HL-60/S4 treated with retinoic acid at 250 ng/mL for 4 days and 3 days (cell line): Measurements from ENCODE around the gene PCSK2.

Experiments used
- in situ Hi-C: fragments of 300-500 bp; cut with MboI; formaldehyde crosslinking; loops from 2 replicates; pipeline ENCODE4 v1.7.0; 2022; ENCODE audit warnings: low sequenced_read_pairs

Gene PCSK2

DNA sequence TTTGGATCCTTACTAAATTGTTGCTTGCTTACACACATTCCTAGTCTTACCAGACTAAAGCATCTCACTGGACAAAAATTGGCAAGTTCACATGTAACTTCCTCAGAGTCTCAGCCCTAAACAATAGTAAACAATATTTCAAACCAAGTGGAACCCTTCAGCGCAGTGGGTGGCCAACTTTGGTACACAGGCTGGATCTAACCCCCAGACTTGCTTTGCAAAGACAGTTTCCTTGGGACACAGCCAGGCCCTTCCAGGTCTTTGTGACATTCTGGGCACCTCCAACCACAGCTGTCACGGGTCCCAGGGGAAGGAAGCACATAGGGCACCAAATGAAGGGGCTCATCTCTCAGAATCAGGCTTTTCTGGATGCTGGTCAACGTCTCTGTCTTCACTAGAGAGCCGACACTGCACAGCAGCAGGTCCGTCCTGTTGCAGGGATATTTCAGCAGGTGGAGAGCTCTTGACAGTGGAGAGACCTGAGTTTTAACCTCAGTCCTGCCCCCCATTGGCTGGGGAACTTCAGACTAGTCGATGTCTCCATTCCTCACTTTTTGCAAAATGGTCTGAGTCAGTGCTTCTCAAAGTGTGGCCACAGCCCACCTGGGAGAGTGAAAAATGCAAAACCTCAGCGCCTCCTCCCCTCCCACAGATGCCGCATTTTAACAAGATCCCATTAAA is 212.9 kb downstream of the PCSK2 start:
- in situ Hi-C loops: loop anchor here (25.0 kb wide), 1 partner anchor 627 kb away; no protein-coding TSS in a partner anchor

DNA sequence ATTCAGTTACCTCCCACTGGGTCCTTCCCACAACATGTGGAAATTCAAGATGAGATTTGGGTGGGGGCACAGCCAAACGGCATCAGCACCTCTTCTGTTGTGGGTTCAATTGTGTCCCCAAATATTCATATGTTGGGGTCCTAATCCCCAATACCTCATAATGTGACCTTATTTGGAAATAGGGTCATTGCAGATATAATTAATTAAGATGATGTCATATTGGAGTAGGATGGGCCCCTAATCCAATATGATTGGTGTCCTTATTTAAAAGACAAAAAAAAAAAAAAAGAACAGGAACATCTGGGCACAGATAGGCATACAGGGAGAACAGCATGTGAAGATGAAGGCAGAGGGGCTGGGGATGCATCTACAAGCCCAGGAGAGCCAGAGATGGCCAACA is 214.9 kb downstream of the PCSK2 start:
- in situ Hi-C loops: loop anchor here (25.0 kb wide), 1 partner anchor 629 kb away; no protein-coding TSS in a partner anchor

DNA sequence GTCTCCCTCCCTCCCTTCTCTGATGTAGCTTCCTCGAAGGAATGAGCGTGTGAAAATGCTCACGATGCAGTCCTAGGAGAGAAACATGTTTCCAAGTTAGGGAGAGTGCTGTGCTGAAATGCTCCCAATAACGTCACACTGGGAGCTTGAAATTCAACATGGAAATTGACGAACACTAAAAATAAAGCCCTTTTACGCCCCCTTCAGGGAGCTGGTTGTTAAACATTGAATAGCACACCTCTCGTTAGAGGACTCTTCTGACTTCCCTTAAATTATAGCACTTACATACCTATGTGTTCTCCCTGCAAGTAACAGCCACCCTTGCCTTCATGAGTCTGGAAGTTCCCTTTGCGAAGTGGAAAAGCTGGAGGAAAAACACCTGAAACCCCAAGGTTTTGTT is 215.7 kb downstream of the PCSK2 start:
- in situ Hi-C loops: loop anchor here (25.0 kb wide), 1 partner anchor 630 kb away; no protein-coding TSS in a partner anchor

DNA sequence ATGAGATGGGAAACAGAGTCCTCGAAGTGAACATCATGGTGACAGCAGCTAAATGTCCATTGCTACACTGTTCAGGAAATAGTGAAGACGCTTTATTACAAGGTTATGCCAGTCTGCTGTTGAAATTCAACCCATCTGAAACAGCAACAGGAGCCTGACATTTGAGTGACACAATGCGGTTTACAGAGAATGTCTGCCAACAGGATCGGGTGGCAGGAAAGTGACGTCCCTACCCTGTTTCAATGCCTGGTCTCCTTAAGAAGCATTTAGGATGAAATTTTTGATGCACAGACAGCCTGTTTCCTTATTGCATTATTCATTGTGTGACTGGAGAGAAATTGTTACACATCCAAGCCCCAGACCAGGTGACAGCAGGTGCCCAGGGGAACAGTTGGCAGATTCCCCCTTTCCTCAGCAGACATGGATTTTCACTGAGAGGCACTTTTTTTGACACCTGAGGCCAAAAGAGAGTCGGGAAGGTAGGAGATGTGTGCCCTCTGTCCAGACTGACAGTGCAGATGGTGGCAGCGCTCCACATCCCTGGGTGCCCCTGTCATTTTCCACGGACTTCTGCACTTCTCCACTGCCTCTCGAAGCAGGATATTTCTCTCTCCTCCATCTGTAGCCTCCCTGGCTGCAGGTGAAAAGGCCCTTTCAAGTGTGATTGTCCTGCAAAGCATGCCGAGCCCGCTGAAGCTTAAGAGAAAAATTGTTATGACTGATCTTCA is 216.5 kb downstream of the PCSK2 start:
- in situ Hi-C loops: loop anchor here (25.0 kb wide), 1 partner anchor 631 kb away; no protein-coding TSS in a partner anchor

DNA sequence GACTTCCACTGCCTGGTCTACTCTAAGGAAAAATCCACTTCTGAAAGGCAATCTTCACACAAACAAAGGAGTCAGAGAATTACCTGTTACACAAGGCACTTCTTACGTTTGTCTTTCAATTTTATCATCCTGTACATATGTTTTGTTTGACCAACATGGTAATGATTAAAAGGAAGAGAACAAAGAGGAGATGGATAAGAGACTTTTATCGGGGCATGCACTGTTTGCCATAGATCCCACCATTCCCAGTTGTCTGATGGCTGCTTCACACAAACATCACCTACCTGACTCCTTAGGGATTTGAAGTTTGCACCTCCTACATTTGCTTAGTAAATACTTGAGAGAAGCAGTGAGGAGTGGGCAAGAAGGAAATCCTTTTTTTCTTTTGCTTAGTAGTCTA is 217.3 kb downstream of the PCSK2 start:
- in situ Hi-C loops: loop anchor here (25.0 kb wide), 1 partner anchor 632 kb away; no protein-coding TSS in a partner anchor

DNA sequence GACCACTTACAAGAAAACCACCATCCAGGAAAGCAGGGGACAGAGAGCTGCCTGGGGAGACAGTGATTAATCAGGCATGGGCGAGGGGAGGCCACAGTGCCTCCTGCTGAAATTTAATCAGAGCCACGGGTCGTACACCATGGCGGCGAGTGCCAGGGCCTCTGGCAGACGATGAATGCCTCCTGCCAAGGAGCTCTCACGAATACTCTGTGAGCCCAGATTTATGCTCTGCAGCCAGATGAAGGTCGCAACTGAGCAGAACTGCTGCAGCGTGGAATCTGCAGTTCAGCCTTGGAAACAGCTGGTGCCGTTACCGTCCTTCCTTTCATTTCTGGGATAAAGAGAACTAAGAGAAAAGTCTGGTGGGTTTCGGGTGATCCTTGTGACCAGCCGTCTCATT is 218.7 kb downstream of the PCSK2 start:
- in situ Hi-C loops: loop anchor here (25.0 kb wide), 1 partner anchor 633 kb away; no protein-coding TSS in a partner anchor

DNA sequence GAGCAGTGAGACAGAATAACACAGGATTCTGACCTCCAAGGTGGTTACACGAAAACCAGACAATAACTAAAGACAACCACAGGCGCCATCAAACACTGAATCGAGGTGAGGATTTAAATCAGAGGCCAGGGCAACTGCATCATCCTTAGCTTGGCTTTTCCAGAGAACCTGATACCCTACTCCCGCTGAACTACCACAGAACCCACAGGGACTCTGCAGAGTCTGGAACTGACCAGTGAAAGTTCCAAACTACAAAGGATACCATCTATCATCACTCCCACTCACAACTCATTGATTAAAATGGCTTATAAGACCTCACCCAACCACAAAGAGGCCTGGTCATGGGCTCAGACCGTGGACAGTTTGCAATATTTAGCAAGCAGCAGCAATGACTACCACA is 219.3 kb downstream of the PCSK2 start:
- in situ Hi-C loops: loop anchor here (25.0 kb wide), 1 partner anchor 634 kb away; no protein-coding TSS in a partner anchor

DNA sequence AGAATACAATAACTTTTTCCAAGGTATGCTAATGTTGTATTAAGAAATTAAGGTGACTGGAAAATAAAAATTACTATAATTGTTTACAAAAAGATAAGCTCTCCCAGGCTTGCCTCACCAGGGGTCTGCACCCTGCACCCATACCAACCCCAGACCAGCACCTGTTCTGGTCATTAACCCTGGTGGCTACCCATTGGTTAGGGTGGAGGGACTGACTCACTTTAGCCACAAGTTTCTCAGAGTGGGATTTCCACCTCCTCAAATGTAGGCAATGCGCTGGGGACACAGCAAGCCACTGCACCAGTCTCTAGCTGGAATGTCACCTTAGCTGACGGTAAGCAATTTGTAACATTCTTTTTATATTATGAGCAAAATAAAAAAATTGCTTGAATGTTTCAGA is 221.2 kb downstream of the PCSK2 start:
- in situ Hi-C loops: loop anchor here (25.0 kb wide), 1 partner anchor 636 kb away; no protein-coding TSS in a partner anchor

DNA sequence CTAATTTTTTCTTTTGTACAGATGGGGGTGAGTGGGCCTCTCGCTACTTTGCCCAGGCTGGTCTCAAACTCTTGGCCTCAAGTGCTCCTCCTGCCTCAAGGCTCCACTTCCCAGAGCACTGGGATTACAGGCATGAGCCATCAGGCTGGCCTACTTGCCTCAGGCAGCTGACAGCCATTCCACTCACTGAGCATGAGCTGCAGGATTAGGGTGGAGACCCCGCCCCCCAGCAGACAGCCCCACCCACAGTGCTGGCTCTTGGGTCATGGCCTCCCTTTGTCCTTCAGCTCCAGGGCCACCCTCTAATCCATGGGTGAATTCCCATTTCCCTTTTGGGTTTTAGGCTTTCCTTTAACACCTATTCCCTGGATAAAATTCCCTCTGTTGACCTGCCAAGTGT is 222.2 kb downstream of the PCSK2 start:
- in situ Hi-C loops: loop anchor here (25.0 kb wide), 1 partner anchor 637 kb away; no protein-coding TSS in a partner anchor

DNA sequence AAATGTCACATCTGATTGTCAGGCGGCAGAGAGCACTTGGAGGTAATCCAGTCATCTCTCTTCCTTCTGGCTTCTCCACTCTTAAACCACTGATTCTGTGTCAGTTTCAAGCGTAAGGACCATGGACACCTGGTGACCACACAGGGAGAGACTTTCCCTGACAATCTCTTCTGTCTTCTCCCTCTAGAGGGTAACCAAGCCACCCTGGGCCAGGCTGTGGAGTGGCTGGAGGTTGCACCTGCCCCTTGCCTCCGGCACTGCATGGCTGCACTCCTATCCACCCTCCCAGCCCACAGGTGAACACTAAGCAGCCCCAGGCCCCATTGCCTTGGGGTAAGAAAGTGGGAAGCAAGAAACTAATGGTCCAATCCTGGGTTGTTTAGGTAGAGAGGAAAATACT is 225.6 kb downstream of the PCSK2 start:
- in situ Hi-C loops: no loop called here

DNA sequence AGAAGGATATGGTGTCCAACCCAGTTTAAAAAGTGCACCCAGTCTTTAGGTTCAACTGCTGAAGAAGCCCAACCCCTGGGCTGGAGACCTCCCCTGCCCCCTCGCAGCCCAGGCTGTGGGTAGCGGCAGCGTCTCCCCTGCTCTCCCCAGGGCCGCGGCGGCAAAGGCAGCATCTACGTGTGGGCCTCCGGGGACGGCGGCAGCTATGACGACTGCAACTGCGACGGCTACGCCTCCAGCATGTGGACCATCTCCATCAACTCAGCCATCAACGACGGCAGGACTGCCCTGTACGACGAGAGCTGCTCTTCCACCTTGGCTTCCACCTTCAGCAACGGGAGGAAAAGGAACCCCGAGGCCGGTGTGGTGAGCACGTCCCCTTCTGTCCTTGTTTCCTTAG is 226.8 kb downstream of the PCSK2 start:
- in situ Hi-C loops: no loop called here

DNA sequence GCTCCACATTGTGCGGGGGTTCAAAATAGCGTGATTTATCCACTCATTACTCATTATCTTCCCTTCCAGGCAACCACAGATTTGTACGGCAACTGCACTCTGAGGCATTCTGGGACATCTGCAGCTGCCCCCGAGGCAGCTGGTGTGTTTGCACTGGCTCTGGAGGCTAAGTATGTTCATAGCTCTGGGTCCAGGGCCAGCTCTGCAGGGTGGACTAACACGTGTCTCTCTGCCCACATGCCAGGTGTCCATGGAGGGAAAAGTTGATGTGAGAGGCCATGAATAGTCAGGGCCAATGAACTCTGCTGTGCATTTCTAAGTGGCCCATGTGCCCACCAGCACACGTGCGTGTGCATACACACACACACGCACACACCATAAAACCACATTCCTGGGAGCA is 229.4 kb downstream of the PCSK2 start:
- in situ Hi-C loops: no loop called here

DNA sequence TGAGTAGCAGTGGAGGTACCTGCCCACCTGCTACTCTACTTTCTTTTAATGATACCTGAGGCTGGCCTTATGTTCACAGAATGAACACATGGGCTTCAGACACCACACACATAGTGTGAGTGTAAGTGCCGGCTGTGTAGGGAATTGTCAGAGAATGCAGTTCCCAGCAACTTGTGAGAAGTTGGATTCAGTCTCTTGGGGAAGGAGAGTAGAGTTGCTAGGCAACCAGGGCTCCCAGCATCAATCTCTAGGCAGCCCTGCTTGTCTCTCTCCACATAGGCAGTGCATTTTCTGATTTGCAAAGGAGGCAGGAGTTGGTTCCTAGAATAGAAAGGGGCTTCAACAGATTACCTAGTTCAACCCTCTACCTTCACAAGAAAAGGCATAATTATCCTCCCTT is 230.2 kb downstream of the PCSK2 start:
- in situ Hi-C loops: no loop called here

DNA sequence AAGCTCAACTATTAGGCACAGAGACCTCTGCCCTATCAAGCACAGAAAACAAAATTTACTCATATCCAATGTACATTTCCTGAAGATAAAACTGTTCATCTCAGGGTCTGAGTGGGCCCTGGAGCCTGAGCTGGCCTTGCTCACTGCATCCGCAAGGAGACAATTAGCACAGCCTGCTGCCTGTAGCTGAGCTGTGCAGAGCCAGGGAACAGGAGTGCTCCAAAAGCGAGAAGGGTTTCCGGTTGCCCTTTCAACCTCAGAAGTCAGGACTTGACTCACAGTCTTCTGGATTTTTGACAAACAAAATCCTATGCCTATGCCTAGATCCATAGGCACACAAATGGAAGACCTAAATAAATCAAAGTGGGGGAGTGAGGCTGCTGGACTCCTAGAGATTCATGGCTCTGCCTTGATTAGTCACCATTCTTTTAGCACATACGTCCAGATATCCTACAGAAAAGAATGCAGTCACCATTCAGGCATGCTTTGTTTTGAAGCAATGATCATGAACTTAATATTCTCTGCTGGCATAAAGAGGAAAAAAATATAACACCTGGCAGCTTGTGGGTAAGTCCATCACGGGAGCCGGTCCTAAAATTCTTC is 230.8 kb downstream of the PCSK2 start:
- in situ Hi-C loops: no loop called here

DNA sequence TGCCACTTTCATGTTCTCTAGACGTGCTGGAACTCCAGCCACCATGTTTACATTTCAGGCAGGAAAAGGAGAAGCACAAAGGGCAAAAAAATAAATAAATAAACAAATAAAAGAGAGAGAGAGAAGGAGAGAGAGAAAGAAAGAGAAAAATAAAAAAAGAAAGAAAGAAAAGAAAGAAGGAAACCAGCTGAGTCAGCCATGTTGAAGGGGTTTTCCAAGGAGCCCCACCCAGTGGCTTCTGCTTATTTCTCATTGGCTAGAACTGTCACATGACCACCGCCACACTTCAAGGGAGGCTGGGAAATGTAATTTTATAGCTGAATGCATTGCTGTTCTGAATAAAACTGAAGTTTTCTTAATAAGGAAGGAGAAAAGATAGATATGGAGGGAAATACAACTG is 233.3 kb downstream of the PCSK2 start:
- in situ Hi-C loops: no loop called here

DNA sequence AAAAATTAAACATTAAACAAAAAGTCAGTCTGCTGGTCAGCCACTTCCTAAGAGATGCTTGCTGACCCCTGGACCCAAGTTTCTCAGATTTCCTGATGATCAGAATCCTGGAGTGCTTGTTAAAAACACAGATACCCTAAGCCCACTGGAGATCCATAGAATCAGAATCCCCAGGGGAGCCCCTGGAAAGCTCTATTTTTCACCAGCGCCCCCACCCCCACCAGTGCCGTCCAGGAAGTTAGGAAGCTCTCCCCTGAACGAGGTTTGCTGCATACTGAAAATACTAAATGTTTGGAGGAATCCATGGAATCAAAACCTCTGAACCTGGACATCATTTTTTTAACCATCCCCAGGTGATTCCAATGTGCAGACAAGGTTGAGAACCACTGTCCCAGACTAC is 235.1 kb downstream of the PCSK2 start:
- in situ Hi-C loops: no loop called here

DNA sequence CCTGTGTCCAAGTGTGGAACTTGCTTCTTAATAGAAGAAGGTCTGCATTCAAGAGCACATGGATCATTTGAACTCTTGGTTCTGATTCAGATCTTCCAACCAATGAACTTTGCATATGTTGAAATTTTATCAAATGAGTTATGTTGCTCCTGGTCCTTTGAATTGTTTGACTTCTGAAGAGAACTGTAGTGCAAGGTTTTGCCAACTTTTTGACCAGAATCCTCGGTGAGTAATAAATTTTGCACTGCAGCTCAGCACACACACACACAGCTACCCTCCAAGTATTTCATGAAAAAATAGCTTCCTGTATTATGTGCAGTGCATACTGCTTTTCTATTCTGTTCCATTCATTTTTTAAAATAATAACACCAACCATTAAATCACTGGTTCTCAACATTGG is 236.9 kb downstream of the PCSK2 start:
- in situ Hi-C loops: no loop called here

DNA sequence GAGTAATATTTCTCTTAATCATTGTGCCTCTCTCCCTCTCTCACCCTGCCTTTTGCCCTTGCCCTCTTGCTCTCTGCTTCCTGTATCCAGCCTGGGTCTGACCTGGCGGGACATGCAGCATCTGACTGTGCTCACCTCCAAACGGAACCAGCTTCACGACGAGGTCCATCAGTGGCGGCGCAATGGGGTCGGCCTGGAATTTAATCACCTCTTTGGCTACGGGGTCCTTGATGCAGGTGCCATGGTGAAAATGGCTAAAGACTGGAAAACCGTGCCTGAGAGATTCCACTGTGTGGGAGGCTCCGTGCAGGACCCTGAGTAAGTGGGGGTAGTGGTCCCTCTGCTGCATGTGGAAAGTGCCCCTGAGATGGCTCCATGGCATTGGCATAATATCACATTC is 238.4 kb downstream of the PCSK2 start:
- in situ Hi-C loops: no loop called here

DNA sequence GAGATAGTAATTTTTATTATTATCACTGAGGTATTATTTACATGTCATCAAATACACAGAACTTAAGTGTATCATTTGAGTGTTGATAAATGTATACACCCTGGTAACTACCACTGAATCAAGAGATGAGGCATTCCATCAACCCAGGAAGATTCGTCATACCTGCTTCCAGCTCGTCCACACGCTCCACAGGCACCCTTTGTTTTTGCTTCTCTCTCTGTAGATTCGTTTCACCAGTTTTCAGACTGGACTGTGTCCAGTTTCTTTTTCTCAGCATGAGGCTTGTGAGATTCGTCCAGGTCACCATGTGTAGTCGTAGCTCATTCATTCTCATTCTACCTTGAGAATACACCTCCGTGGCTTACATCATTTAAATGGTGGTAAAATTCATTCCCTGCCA is 239.8 kb downstream of the PCSK2 start:
- in situ Hi-C loops: no loop called here

DNA sequence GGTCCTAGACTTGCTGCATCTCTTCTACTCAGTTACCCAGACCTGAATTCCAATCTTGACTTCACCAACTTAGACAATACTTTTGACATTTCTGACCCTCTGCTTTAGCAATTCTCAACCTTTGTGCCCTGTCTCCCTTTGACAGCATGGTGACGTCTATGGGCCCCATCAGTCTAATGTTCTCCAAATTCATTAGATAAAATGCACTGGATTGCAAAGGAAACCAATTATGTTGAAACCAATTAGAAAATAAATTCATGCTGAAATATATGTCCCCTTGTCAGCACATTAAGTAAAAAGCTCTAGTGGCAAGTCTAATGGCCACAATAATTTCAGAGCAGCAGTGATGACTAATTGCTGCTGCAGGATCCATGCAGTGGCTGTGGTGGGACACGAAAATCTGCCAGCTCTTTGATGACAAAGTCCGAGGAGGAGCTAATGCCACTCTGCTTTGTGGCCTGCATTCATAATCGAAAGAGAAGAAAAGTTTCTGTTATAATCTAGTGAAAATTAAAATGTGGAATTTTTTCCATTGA is 240.3 kb downstream of the PCSK2 start:
- in situ Hi-C loops: no loop called here

DNA sequence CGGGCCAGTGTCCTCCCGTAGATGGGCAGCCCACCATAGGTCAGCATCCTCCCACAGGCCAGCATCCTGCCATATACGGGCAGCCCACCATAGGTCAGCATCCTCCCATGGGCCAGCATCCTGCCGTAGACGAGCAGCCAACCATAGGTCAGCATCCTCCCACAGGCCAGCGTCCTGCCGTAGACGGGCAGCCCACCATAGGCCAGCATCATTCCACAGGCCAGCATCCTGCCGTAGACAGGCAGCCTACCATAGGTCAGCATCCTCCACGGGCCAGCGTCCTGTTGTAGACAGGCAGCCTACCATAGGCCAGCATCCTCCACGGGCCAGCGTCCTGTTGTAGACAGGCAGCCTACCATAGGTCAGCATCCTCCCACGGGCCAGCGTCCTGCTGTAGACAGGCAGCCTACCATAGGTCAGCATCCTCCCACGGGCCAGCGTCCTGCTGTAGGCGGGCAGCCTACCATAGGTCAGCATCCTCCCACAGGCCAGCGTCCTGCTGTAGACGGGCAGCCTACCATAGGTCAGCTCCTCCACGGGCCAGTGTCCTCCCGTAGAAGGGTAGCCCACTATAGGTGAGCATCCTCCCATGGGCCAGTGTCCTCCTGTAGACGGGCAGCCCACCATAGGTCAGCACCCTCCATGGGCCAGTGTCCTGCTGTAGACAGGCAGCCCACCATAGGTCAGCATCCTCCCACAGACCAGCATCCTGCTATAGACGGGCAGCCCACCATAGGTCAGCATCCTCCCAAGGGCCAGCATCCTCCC is 241.4 kb downstream of the PCSK2 start:
- in situ Hi-C loops: no loop called here
